SK-N-SH treated with all-trans-retinoic acid at 6 μM for 48 hours (cell line): ENCODE measurements around the gene EVI5.

Source experiments
- ATAC-seq: fragments of 200-7000 bp; cut with Tn5 transposase; 3 replicates; pipeline ENCODE4 v1.9.1; 2020; ENCODE audit warnings: mild to moderate bottlenecking, moderate library complexity
- ARNTL ChIP-seq: fragments of 450-650 bp; formaldehyde crosslinking; IDR thresholded peaks from 2 replicates; pipeline ENCODE4 v1.5.0; 2020; ENCODE audit warnings: low read depth, mild to moderate bottlenecking, moderate library complexity, borderline replicate concordance
- BACH2 ChIP-seq: fragments of 250-450 bp; sonication (Bioruptor Pico); IDR thresholded peaks from 2 replicates; pipeline ENCODE4 v1.9.0; 2021; ENCODE audit warnings: mild to moderate bottlenecking, borderline replicate concordance
- CREB5 ChIP-seq: fragments of 250-450 bp; sonication (Bioruptor Pico); IDR thresholded peaks from 2 replicates; pipeline ENCODE4 v1.5.1; 2020; ENCODE audit warnings: low read depth, mild to moderate bottlenecking, moderate library complexity
- CSDC2 ChIP-seq: fragments of 250-450 bp; sonication (Bioruptor Pico); IDR thresholded peaks from 2 replicates; pipeline ENCODE4 v1.5.0; 2020; ENCODE audit warnings: mild to moderate bottlenecking, moderate library complexity
- CSRNP3 ChIP-seq: fragments of 250-450 bp; sonication (Bioruptor Pico); IDR thresholded peaks from 2 replicates; pipeline ENCODE4 v1.5.1; 2021; ENCODE audit warnings: mild to moderate bottlenecking, moderate library complexity
- ESRRG ChIP-seq: fragments of 250-450 bp; sonication (Bioruptor Pico); IDR thresholded peaks from 2 replicates; pipeline ENCODE4 v1.6.1; 2021; ENCODE audit warnings: mild to moderate bottlenecking
- GLIS3 ChIP-seq: fragments of 250-450 bp; sonication (Bioruptor Pico); IDR thresholded peaks from 2 replicates; pipeline ENCODE4 v1.5.0; 2020; ENCODE audit warnings: mild to moderate bottlenecking, moderate library complexity
- ISL1 ChIP-seq: fragments of 250-450 bp; sonication (Bioruptor Pico); IDR thresholded peaks from 2 replicates; pipeline ENCODE4 v2.1.2; 2022; ENCODE audit warnings: mild to moderate bottlenecking, moderate library complexity
- PATZ1 ChIP-seq: fragments of 250-450 bp; sonication (Bioruptor Pico); IDR thresholded peaks from 2 replicates; pipeline ENCODE4 v1.8.0; 2020; ENCODE audit warnings: mild to moderate bottlenecking, moderate library complexity, borderline replicate concordance
- POU6F1 ChIP-seq: fragments of 250-450 bp; sonication (Bioruptor Pico); IDR thresholded peaks from 2 replicates; pipeline ENCODE4 v1.8.0; 2021; ENCODE audit warnings: low read depth, mild to moderate bottlenecking, moderate library complexity, borderline replicate concordance
- RARB ChIP-seq: fragments of 250-450 bp; sonication (Bioruptor Pico); IDR thresholded peaks from 2 replicates; pipeline ENCODE4 v1.8.0; 2021; ENCODE audit warnings: mild to moderate bottlenecking, moderate library complexity
- SNAI2 ChIP-seq: fragments of 250-450 bp; sonication (Bioruptor Pico); IDR thresholded peaks from 2 replicates; pipeline ENCODE4 v1.5.0; 2020; ENCODE audit warnings: mild to moderate bottlenecking, moderate library complexity
- TOX ChIP-seq: fragments of 250-450 bp; sonication (Bioruptor Pico); IDR thresholded peaks from 2 replicates; pipeline ENCODE4 v1.8.0; 2021; ENCODE audit warnings: mild to moderate bottlenecking, moderate library complexity, borderline replicate concordance
- TSHZ2 ChIP-seq: fragments of 250-450 bp; sonication (Bioruptor Pico); IDR thresholded peaks from 2 replicates; pipeline ENCODE4 v1.5.0; 2020; ENCODE audit warnings: mild to moderate bottlenecking, moderate library complexity
- ZC3H10 ChIP-seq: fragments of 250-450 bp; sonication (Bioruptor Pico); IDR thresholded peaks from 2 replicates; pipeline ENCODE4 v1.5.1; 2021; ENCODE audit warnings: mild to moderate bottlenecking, moderate library complexity
- ZFP3 ChIP-seq: fragments of 250-450 bp; sonication (Bioruptor Pico); IDR thresholded peaks from 2 replicates; pipeline ENCODE4 v1.5.0; 2020; ENCODE audit warnings: mild to moderate bottlenecking, moderate library complexity
- ZFP30 ChIP-seq: fragments of 450-650 bp; formaldehyde crosslinking; IDR thresholded peaks from 2 replicates; pipeline ENCODE4 v1.5.0; 2022; ENCODE audit warnings: mild to moderate bottlenecking, moderate library complexity
- ZNF565 ChIP-seq: fragments of 450-650 bp; formaldehyde crosslinking; conservative IDR thresholded peaks from 2 replicates; pipeline ENCODE4 v1.5.0; 2020; ENCODE audit warnings: low read depth, mild to moderate bottlenecking, moderate library complexity
- ZNF70 ChIP-seq: fragments of 450-650 bp; formaldehyde crosslinking; IDR thresholded peaks from 2 replicates; pipeline ENCODE4 v1.5.0; 2020; ENCODE audit warnings: mild to moderate bottlenecking, moderate library complexity
- ZNF8 ChIP-seq: fragments of 450-650 bp; formaldehyde crosslinking; IDR thresholded peaks from 2 replicates; pipeline ENCODE4 v1.5.0; 2020; ENCODE audit warnings: mild to moderate bottlenecking, moderate library complexity

EVI5 gene

GRCh38 chr1:92502247-92502646 lies 282.7 kb downstream of the EVI5 start:
- ATAC-seq: peak; percentile 78
- TF ChIP-seq ISL1 (CRISPR knock-in tag) (no peak), RARB (CRISPR knock-in tag) (no peak), ARNTL (no peak), PATZ1 (CRISPR knock-in tag) (no peak), ZNF8 (CRISPR knock-in tag) (no peak), ZFP30 (no peak), ZC3H10 (no peak), SNAI2 (CRISPR knock-in tag) (no peak), TOX (CRISPR knock-in tag) (no peak), CSDC2 (CRISPR knock-in tag) (no peak), ESRRG (CRISPR knock-in tag) (no peak), POU6F1 (CRISPR knock-in tag) (no peak), ZFP3 (CRISPR knock-in tag) (no peak), GLIS3 (CRISPR knock-in tag) (no peak), CREB5 (CRISPR knock-in tag) (no peak), TSHZ2 (CRISPR knock-in tag) (no peak)

- no peak for ATAC-seq
- no peak for TF ChIP-seq TSHZ2 (CRISPR knock-in tag)
- no peak for TF ChIP-seq ZFP3 (CRISPR knock-in tag)
- TF ChIP-seq ZNF70 (CRISPR knock-in tag): no peak
- no peak for TF ChIP-seq ZFP30
- no peak for TF ChIP-seq BACH2 (CRISPR knock-in tag)
- TF ChIP-seq CREB5 (CRISPR knock-in tag): no peak
- no peak for TF ChIP-seq ARNTL
- no peak for TF ChIP-seq ZNF8 (CRISPR knock-in tag)
- TF ChIP-seq ESRRG (CRISPR knock-in tag): no peak
- TF ChIP-seq ZNF565 (CRISPR knock-in tag): no peak
- no peak for TF ChIP-seq TOX (CRISPR knock-in tag)
- TF ChIP-seq ISL1 (CRISPR knock-in tag): no peak
- no peak for TF ChIP-seq CSRNP3
- TF ChIP-seq SNAI2 (CRISPR knock-in tag): no peak
- no peak for TF ChIP-seq GLIS3 (CRISPR knock-in tag)
- TF ChIP-seq RARB (CRISPR knock-in tag): no peak
- TF ChIP-seq ZC3H10: no peak
These were observed 284.4 kb downstream of the EVI5 start for GRCh38 chr1:92500552-92500951.
